ENCODE measurements around the gene GPATCH8.
"Not testable (repeated sequence)": the region's sequence is repeated elsewhere in the genome, so short reads cannot be mapped to it uniquely, and the experiment has no call there.

The GPATCH8 gene

DNA sequence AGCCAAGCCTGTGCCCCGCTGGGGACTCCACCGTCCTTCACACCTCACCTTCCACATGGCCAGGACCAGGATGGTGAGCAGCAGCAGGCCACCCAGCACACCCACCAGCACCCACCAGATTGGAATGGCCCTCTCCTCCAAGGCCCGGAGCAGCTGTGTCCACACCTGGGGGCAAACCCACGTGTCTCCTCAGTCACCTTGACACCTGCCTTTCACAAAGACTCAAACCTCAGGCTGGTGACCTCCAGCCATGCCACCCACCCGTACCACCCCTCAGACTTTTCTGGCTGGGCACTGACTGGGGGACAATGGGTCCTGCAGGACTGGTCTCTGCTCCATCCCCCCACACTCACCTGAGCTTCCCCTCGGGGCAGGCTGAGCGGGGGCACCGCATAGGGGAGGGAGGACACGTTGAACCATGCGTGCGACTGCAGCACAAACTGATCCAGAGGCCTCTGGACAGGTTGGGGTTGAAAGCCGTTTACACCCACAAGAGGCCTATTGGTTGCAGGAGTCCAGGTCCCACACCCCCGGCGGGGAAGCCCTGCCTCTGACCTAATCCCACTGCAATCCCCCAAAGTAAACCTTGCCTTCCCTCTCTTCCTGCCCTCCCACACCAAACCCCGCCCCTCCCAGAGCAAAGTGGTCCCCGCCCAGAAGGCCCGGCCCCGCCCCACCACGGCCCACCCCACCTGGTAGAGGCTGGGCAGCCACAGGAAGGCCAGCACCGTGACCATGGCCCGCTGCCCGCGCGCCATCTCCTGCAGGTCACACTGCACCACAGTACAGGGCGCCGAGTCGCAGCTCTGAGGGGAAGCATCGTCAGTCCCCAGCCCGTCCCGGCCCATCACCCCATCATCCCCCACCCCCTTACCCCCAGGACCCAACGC lies 128.7 kb downstream of the GPATCH8 start:
- no peak for DNase-seq (ENCODE audit: low read depth)

DNA sequence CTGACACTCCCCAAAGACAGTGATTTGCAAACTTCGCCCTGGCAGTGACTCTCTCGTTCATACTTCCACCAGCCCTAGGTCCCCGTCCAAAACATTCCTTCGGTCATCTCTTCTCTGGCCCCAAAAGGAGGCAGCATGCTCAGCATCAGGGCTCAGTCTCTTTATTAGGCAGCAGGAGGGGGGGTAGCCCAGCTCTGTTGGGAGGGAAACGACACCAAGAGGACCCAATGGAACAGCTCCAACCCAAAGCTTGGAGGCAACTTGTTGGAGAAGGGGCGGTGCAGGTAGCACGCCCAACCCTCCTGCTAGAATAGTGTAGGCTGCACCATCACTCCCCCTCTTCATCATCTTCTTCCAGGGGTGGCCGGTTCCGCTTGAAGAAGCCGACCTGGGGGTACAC lies 131.2 kb downstream of the GPATCH8 start:
- no peak for DNase-seq (ENCODE audit: low read depth)

- DNase-seq (ENCODE audit: low read depth): not testable (repeated sequence)
These were observed 133.7 kb downstream of the GPATCH8 start for GRCh38 chr17:44369414-44370023.

- not testable (repeated sequence) for DNase-seq (ENCODE audit: low read depth)
These were observed 134.6 kb downstream of the GPATCH8 start for GRCh38 chr17:44368391-44369243.

DNA sequence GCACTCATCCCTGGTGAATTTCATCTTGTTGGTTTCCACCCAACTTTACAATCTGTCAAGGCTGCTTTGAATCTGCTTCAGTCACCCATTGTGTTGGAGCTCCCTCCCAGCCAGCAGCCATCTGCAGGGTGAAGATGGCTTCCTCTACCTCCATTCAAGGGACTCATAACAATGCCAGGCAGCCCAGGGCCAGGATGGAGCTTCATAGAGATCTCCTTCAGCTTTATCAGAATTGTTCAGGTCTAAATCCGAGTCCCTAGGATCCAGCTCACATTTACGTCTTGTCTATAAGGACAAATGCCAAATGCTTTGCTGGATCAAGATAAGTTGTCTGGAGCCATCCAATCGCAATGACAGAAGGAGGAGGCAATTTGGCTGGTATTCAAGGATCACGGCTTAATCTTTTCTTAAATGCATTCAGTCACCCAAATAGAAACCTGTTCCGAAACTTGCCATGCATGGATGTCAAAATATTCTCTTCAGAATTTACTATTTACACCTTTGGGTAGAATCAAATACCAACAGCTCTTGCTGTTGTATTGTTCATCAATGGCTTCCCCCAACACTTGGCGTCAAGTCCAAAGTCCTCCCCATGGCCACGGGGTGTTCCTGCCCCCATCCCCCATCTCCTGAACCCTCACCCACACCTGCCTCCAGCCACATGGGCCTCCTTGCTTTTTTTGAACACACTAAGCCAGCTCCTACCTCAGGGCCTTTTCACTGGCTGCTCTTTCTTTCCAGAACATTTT lies 135.8 kb downstream of the GPATCH8 start:
- no peak for DNase-seq (ENCODE audit: low read depth)

- not testable (repeated sequence) for DNase-seq (ENCODE audit: low read depth)
These were observed 138.2 kb downstream of the GPATCH8 start for GRCh38 chr17:44365051-44365450.

GRCh38 chr17:44363613-44364159 lies 139.5 kb downstream of the GPATCH8 start, which contains the start of gene FAM171A2:
Gene FAM171A2, minus strand, starts transcription at chr17:44363853. Its CDS starts 139 bp downstream, at chr17:44363714.
- peak; percentile 47 for DNase-seq (ENCODE audit: low read depth)

DNA sequence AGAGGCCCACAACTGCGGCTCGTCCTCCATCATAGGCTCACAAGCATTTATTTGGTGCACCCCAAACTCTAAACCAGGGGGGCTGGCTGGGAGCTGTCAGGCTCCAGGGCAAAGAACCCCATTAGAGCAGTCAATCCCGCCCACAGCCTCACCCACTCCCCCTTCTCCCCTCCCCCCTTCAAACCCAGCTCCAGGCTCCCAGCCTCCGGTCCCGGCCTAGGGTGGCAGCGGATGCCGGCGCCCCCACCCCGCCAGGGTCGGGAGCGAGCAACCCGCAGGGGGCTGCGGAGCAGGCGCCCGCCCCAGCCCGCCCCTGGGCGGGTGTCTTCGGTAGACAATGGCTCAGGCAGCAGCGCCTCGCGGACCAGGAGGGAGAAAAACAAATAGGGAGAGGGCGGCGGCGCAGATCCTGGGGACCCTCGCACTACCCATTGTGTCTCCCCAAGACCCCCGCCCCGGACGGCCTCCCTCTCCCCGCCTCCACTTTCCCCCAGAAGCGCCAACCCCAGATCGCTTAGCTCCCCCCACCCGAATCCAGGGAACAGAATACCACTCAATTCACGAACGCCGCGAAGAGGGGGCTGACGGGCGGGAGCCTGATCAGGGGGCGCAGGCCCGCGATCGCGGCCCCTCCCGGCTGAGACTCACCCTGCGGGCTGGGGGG lies 140.1 kb downstream of the GPATCH8 start:
- no peak for DNase-seq (ENCODE audit: low read depth)

GRCh38 chr17:44362459-44362948 lies 140.7 kb downstream of the GPATCH8 start:
- DNase-seq (ENCODE audit: low read depth): no peak

- DNase-seq (ENCODE audit: low read depth): no peak
These were observed 141.6 kb downstream of the GPATCH8 start for GRCh38 chr17:44361292-44362260.

DNA sequence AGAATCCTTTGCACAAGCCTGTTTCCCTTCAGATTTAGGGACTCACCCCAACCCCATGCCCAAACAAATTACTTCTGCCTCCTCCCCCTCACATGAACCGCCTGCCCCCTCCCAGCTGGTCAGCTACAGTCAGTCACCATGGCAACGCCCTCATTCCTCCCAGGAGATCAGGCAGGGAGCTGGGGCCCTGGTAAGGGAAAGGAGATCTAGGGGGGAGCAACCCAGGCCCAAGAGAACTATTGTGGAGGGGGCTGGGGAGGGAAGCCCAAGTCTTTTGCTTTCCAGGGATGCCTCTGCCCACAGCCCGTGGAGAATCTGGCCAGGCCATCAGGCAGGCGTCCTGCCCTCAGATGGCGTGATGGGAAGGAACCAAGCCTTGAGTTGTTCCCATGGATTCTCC lies 142.4 kb downstream of the GPATCH8 start:
- no peak for DNase-seq (ENCODE audit: low read depth)

DNA sequence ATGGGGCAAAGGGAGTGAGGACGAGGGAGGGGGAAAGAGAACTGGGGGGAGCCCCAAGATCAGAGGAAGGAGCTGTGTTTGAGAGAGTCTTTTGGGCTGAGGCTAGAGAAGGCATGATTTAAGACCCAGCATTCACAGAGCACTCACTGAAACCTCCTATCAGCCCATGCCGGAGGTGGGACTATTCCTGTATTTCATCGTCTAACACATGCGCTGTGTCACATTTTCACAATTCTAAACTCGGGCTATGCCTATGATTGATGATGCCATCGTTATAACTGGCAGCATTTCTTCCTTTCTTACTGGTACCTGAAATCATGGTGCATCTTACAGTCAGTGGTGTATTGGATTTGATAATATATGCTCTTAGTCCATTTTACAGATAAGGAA lies 143.1 kb downstream of the GPATCH8 start:
- DNase-seq (ENCODE audit: low read depth): no peak

GRCh38 chr17:44359458-44360143 lies 143.6 kb downstream of the GPATCH8 start:
- DNase-seq (ENCODE audit: low read depth): no peak

DNA sequence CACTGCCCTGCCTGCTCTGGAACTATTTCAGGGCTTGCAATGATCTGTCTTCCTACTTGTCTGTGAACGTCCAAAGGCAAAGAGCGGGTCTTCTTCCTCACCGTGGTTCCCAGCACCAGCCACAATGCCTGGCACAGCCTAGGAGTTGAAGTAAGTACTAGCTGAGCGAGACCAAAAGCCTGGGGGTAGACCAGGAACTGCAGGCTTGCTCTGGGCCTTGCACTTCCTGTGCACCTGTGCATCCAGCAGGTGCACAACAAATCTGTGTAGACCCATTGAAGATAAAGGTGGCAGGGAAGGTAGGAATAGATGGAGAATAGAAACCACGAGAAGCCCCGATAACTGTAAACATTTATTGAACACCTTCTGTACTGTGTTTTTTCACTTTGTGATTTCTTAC lies 144.2 kb downstream of the GPATCH8 start:
- DNase-seq (ENCODE audit: low read depth): no peak

- no peak for DNase-seq (ENCODE audit: low read depth)
These were observed 145.1 kb downstream of the GPATCH8 start for GRCh38 chr17:44358066-44358465.

DNA sequence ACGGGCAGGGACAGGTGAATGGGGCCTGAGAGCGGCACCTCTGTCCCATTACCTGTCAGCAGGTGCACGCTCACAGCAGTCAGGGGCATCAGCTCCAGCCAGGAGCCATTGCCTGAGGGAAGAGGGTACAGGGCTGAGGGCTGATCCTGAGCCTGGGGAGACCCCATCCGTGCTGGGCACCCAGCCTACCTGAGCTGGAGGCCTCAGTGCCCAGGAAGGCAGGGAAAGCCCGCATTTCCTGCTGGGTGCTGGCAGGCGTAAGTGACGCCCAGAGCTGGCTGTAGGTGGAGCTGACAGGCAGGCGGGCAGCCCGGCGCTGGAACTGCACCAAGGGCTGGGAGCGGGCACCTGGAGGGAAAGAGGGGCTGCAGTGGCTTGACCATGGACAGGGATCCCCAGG lies 147.0 kb downstream of the GPATCH8 start:
- no peak for DNase-seq (ENCODE audit: low read depth)

- DNase-seq (ENCODE audit: low read depth): no peak
These were observed 147.5 kb downstream of the GPATCH8 start for GRCh38 chr17:44355642-44356099.

All from stimulated activated CD4-positive, alpha-beta T cell treated with anti-CD3 and anti-CD28 coated beads, Interleukin-2, amount 100 ng/mL, for 4 hours (primary cell).